Ramos (cell line): ENCODE measurements around the gene ALDH1A2.

ENCODE experiments used
- in situ Hi-C: fragments of 300-500 bp; cut with MboI; formaldehyde crosslinking; loops from one replicate; pipeline ENCODE4 v1.14.3; 2022; ENCODE audit warnings: low sequenced_read_pairs; ENCODE audit not compliant: unreplicated experiment

ALDH1A2 gene

DNA sequence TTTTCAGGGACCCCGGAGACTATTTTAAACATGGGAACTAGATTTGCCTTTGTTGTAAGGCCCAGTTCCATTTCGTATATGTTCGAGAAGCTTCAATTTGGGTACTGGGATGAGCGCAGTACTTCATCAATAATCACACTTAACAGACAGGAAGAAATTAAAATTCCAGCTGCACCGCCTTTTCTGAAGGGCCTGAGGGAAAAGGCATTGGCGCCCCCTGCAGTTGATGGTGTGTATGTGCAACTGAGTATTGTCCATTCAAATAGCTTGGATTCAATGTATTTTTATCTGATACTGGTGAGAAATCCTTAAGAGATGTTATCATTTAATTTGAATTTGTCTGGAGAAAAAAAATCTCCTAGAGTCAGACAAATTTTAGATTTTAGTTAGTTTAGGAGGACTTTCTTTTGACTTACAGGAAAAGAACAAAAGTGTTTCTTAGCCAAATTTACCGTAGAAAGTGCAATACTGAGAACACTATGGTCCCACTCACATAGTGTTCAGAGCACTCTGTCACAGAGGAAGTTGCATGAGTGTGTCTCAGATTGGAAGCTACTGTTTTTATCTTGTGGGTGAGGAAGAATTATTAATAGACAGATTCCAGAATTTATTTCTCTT lies 5.4 kb upstream of the ALDH1A2 start:
- in situ Hi-C loops = no loop called here

GRCh38 chr15:58069008-58069407 lies 3.5 kb upstream of the ALDH1A2 start:
- in situ Hi-C loops = no loop called here

DNA sequence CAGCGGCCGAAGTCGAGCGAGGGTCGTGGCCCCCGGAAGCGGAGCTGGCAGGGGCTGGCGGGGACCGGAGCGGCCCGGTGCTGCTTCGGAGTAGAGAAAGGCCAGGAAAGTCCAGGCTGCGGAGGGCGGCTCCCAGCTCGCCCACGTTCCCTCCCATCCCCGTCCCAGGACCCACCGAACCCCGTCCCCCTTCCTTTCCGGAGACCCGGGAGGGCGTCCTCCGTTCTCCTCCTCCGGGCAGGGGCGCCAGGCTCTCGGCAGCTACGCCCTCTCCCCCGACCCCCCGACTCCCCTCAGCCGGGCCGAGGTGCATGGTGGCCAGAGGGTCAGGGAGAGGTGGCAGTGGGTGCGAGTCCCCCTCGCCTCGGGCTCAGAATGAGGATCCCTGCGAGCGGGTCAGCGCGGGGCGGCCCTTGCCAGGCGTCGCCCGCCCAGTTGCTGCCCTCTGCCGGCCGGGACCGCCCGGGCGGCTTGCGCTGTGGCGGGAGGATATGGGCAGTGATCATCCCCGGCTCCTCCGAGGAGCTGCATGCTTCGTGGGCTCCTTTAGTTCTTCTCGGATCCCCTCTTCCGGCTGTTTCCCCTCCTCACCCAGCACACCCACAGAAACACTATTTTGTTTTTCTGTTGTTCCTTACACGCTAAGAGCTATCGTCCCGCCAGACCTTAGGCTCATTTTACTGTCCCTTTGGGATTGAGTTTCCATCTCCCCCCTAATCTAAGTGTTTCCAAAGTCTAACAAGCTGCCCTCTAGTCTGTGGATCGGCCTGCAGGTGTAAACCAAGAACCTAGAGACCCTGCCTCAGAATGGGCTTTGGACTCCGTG lies 744 bp upstream of the ALDH1A2 start:
- in situ Hi-C loops = no loop called here

GRCh38 chr15:58064980-58065444 lies 499 bp downstream of the ALDH1A2 start:
- in situ Hi-C loops = no loop called here

DNA sequence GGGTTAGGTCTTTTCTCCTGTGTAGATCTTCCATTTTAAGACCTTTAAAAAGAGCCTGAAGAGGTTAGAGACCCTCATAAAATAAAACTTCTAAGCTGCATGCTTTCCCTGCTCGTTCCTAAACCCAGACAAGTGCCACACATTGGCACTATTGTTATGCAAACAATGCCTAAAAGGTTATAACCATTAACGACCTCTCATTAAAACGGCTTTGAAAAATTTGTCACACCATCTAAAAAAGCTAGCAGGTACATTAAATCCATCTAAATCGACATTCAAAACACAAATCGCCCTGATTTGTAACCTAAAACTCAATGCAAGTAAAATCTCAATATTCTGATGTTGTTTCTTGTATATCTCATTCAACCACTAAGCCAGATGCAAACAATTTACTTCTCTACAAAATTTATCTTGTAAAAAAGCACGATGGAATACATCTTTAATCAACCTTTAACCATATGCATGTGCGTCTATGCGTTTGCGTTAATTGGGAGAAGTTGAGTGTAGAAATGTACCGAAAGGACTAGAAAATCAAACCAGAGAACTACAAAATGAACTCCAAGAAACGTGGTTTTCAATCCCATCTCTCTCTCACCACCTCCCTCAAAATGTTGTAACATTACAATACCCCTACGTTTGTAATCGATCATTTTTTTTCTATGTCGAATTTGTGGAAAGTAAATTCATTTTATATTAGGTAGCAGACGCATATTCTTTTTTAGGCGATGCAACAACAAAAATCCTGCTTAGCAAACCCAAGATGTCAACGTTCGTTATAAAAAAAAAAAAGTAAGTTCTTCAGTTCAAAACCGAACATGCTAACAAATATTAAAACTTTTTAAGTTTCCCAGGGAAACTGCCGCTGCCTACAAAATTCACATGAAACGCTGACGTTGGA lies 1.2 kb downstream of the ALDH1A2 start:
- in situ Hi-C loops = no loop called here

DNA sequence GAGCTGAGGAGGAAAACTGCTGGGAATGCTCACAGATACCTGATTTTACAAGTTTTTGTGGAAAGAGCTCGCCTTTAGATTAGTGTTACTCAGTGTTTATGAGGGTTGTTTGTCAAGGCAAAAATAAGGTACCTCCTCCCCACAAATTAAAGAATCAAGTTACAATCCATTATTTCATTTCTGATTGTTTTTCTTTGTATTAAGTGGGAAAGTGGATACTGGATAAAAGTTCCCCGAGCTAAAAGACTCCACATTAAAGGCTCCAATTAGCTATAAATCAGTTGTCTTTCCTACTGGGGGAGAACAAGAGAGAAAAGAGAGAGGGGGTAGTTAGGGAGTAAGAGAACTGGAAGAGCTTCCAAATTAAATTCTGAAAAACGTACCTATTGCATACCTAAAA lies 1.9 kb downstream of the ALDH1A2 start:
- in situ Hi-C loops = no loop called here

DNA sequence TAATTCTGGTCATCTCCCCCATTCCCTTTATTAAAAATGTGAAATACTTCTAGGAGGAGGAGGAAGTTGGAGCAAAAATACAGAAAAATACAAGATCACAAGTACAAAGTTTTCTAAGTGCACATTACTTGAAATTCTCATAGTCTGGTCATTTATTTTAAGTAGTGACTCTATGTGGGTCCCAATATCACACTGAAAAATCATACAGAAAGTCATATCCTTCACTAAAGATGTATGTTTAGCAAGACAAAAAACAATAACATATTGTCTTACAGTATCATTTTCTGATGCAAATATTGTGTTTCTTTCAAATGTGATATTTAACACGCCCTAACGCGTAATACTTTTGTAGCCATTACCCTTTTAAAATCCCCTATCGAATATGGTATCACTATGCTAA lies 2.5 kb downstream of the ALDH1A2 start:
- in situ Hi-C loops = no loop called here

DNA sequence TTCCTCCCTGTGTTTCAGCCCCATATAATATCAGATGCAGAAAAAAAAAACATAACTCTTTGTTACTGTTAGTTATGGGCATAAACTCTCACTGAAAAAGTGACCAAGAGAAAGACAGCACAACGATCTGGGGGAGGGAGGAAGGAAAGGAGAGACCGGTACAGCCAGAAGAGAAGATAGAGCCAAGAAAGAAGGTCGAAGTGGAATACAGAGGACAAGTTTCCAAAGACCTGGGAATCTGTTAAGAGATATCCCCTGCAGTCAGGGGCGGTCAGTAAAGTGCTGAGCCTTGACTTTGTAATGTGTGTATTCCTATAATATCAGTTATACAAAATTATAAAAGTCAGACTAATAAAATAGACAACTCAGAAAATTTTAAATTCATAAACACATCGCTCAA lies 3.3 kb downstream of the ALDH1A2 start:
- in situ Hi-C loops = no loop called here

- in situ Hi-C loops = no loop called here
Observed at GRCh38 chr15:58060575-58060974, 4.9 kb downstream of the ALDH1A2 start.

DNA sequence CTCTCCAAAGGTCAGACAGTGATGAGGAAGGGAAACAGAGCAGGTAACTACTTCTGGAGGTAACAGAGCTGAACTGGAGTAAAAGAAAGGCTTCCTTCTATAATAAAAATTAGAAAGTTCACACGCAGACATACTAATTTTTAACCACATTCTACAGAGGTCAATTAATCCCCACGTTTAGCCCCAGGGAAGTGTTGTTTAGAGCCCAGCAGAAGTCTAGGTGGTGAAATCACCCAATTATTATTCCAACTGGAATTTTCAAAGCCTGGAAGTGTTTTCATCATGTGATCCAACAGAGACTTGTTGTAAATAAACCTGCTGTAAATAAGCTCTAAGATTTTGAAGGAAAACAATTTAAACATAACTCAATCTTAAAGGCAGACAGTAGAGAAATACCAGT lies 6.8 kb downstream of the ALDH1A2 start:
- in situ Hi-C loops = no loop called here

DNA sequence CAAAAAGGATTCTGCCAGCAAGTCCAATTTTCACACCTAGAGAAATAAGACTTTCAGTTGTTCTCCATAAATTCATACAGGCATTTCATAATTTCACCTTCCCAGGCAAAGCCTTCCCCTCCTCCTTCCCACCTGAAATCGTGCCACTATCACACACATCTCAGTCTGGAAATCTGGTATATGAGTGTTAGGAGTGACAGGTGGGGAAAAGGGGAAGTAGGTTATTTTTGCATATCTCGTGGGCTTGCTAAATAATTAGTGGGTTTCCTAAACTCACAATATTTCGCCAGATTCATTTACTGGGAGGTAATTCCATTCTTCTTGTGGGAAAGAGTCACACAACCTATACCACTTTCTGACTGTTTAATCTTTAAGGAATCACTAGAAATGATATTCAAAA lies 7.4 kb downstream of the ALDH1A2 start:
- in situ Hi-C loops = no loop called here

- in situ Hi-C loops = no loop called here
Observed at GRCh38 chr15:58057559-58057958, 8.0 kb downstream of the ALDH1A2 start.

DNA sequence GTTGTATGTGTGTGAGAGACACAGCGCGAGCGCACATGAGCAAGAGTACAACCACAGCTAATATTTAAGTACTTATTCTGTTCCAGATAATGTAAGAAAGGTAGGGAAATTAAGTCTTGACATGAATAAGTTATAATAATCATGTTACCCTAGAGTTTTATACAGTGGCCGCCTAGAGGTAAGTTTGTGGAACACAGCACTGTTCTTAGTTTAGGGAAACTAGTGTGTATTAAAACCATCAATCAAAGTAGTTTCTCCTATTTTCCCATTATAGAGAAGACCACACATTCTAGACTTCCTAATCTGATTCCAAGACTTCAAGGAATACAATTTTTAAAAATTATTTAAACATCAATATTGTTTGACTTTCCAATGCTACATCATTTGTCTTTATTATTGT lies 9.5 kb downstream of the ALDH1A2 start:
- in situ Hi-C loops = no loop called here

DNA sequence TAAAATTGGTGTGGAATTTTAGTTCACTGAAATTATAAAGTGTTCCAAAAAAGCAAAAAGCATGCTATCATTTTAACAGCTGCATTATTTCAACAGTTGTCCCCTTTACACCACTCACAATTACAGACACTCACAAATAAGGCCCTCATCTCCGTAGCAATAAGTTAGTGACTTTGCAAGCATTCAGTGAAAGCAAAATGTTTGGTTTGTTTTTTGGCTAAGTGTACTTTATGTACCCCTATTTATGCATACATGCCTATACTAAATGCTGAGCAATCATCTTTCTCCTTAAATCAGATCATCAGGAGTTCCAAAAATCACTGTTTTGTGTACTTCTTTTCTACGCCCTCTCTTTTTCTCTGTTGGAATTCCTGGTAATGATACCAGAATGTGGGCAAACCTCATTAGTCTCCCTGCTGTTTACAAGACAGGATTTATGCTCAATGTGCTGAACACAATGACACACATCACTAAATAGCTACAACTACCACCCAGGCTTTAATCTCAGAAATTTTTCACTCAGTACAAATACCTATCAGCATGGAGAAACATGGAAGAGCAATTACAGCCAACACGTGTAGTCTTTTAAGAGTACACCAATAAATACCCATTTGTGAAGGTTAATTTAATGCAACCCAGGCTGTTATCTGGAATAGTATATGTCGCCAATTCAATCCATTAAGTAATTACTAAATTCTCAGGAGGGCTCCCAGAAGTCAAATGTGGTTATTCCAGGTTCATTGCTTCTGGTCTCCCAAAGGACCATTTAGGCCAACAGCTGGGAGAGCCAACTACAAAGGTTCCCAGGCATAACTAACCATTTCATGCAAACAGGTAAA lies 12.0 kb downstream of the ALDH1A2 start:
- in situ Hi-C loops = no loop called here

GRCh38 chr15:58052334-58052733 lies 13.2 kb downstream of the ALDH1A2 start:
- in situ Hi-C loops = no loop called here

DNA sequence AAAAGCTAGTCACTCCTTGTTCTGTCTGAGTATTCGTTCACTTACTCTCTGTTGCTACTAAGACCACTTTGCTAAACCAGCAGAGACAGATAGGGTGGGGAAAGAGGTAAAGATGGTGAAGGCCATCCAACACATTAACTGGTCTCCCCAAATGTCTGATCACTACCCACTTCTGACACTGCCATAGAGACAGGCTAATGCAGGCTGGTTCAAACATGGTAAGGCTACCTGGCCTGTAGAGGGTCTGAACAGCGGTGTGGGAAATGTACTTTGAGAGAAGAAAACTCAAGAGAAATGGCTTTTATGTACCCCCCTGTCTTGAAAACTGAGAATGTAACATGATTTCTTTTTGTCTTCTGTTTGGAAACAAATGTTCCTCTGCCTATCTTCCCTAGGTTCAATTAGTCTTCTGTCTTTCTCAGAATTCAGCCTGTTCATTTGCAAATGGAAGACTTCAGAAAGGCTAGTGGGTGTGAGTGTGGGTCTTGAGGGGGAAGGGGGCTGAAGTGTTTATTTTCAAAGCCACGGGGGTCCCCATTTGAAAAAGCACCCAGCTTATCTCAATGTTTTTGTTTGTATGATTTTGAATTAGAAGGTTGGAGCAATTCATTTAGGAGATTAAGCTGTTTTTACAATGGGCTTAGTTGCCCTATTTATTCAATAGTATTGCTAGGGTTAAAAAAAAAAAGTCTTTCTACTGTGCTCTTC lies 15.8 kb downstream of the ALDH1A2 start:
- in situ Hi-C loops = no loop called here

DNA sequence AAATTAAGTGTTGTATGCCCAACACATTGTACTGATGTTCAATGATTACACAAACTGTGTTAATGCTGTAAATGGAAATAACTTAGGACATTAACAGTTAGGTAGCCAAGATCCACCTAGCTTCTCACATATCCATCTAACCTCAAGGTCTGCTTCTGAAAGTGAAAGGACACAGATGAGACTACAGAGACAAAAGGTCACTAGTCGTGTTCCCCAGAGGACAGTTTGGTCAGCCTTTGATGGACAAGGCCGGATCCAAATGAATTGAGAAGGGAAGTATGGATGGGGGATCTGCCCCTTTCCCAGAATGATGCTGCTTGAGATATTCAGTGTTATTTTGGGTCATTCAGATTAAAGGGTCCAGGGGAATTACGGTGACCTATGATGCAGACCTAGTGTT lies 17.2 kb downstream of the ALDH1A2 start:
- in situ Hi-C loops = no loop called here

GRCh38 chr15:58047149-58047548 lies 18.4 kb downstream of the ALDH1A2 start:
- in situ Hi-C loops = no loop called here

GRCh38 chr15:58046467-58046866 lies 19.0 kb downstream of the ALDH1A2 start:
- in situ Hi-C loops = no loop called here
